GM23338 (cell line): ENCODE measurements around the gene EFHD2. TPM values are rescaled to one million over a fixed set of nuclear protein-coding genes. Genes with fewer than 3 reads are reported as not detected.

ENCODE experiments used
- ATAC-seq: fragments of 200-7000 bp; cut with Tn5 transposase; 3 replicates; pipeline ENCODE4 v1.9.1; 2020
- DNase-seq: peaks from one replicate; pipeline ENCODE4 v3.0.0-alpha.2; 2015; ENCODE audit warnings: low spot score
- H2AFZ ChIP-seq: fragments of 200-600 bp; sonication (generic); 2 replicates; pipeline ENCODE4 v1.8.0; 2016; ENCODE audit warnings: antibody characterized with exemption, mild to moderate bottlenecking, moderate library complexity
- H3F3A ChIP-seq: fragments of 200-600 bp; sonication (generic); replicated peaks from 2 replicates; pipeline ENCODE4 v1.8.0; 2017; ENCODE audit warnings: antibody characterized with exemption, mixed run types, low read depth
- H3K27ac ChIP-seq: fragments of 200-600 bp; sonication (generic); 2 replicates; pipeline ENCODE4 v1.6.1; 2016; ENCODE audit warnings: low read depth
- H3K27me3 ChIP-seq: fragments of 200-600 bp; sonication (generic); 2 replicates; pipeline ENCODE4 v1.8.0; 2016; ENCODE audit warnings: mild to moderate bottlenecking, mixed run types, moderate library complexity; ENCODE audit not compliant: insufficient read depth
- H3K36me3 ChIP-seq: fragments of 200-600 bp; sonication (generic); 2 replicates; pipeline ENCODE4 v1.8.0; 2016; ENCODE audit warnings: mild to moderate bottlenecking; ENCODE audit not compliant: insufficient read depth
- H3K4me1 ChIP-seq: fragments of 200-600 bp; sonication (generic); 2 replicates; pipeline ENCODE4 v1.8.0; 2016; ENCODE audit warnings: mild to moderate bottlenecking, moderate library complexity; ENCODE audit not compliant: insufficient read depth
- H3K4me2 ChIP-seq: fragments of 200-600 bp; sonication (generic); 2 replicates; pipeline ENCODE4 v1.7.1; 2017; ENCODE audit warnings: mixed run types
- H3K4me3 ChIP-seq: fragments of 200-600 bp; sonication (generic); 2 replicates; pipeline ENCODE4 v1.6.1; 2016; ENCODE audit warnings: mixed run types
- H3K79me2 ChIP-seq: fragments of 200-600 bp; sonication (generic); replicated peaks from 2 replicates; pipeline ENCODE4 v1.8.0; 2017; ENCODE audit warnings: mild to moderate bottlenecking; ENCODE audit not compliant: insufficient read depth
- H3K9me2 ChIP-seq: fragments of 200-600 bp; sonication (generic); 2 replicates; pipeline ENCODE4 v1.8.0; 2017; ENCODE audit not compliant: insufficient read depth
- H4K20me1 ChIP-seq: fragments of 200-600 bp; sonication (generic); replicated peaks from 2 replicates; pipeline ENCODE4 v1.8.0; 2017; ENCODE audit warnings: mild to moderate bottlenecking; ENCODE audit not compliant: insufficient read depth
- H3K27ac Mint-ChIP-seq: 2 replicates; pipeline ENCODE4 v1.8.0; 2020; ENCODE audit warnings: inconsistent platforms, mild to moderate bottlenecking, moderate library complexity, mixed read lengths
- H3K27me3 Mint-ChIP-seq: 3 replicates; pipeline ENCODE4 v1.8.0; 2022; ENCODE audit warnings: low read depth, mild to moderate bottlenecking, moderate library complexity, mixed read lengths, inconsistent platforms; ENCODE audit not compliant: insufficient read depth, poor library complexity
- H3K36me3 Mint-ChIP-seq: 3 replicates; pipeline ENCODE4 v1.8.0; 2021; ENCODE audit warnings: low read depth, mild to moderate bottlenecking, inconsistent platforms, moderate library complexity, mixed read lengths
- H3K4me1 Mint-ChIP-seq: 3 replicates; pipeline ENCODE4 v1.8.0; 2020; ENCODE audit warnings: mild to moderate bottlenecking, inconsistent platforms, mixed read lengths
- H3K4me3 Mint-ChIP-seq: 3 replicates; pipeline ENCODE4 v1.8.0; 2021; ENCODE audit warnings: moderate library complexity, mild to moderate bottlenecking, inconsistent platforms, mixed read lengths
- H3K9me3 Mint-ChIP-seq: 3 replicates; pipeline ENCODE4 v1.8.0; 2020; ENCODE audit warnings: moderate library complexity, mild to moderate bottlenecking, inconsistent platforms, mixed read lengths
- CREB1 ChIP-seq: fragments of 250-450 bp; sonication (Bioruptor Pico); IDR thresholded peaks from 2 replicates; pipeline ENCODE4 v1.5.0; 2020; ENCODE audit warnings: low read depth, mild to moderate bottlenecking, moderate library complexity
- EZH2 ChIP-seq: fragments of 200-600 bp; sonication (generic); IDR thresholded peaks from one replicate; pipeline ENCODE4 v1.8.0; 2017; ENCODE audit warnings: antibody characterized with exemption, mild to moderate bottlenecking, low read depth; ENCODE audit not compliant: unreplicated experiment
- EZH2phosphoT487 ChIP-seq: fragments of 200-600 bp; sonication (generic); IDR thresholded peaks from one replicate; pipeline ENCODE4 v1.8.1; 2018; ENCODE audit warnings: antibody characterized with exemption; ENCODE audit not compliant: unreplicated experiment
- JUNB ChIP-seq: IDR thresholded peaks from one replicate; pipeline ENCODE4 v1.6.1; 2016; ENCODE audit warnings: antibody characterized with exemption; ENCODE audit not compliant: unreplicated experiment
- NANOG ChIP-seq: IDR thresholded peaks from 2 replicates; pipeline ENCODE4 v1.6.1; 2016; ENCODE audit warnings: antibody characterized with exemption, borderline replicate concordance
- POLR2AphosphoS5 ChIP-seq: IDR thresholded peaks from 2 replicates; pipeline ENCODE4 v1.6.1; 2016; ENCODE audit warnings: antibody characterized with exemption, low read depth
- STAT1 ChIP-seq: IDR thresholded peaks from one replicate; pipeline ENCODE4 v1.6.1; 2016; ENCODE audit warnings: antibody characterized with exemption; ENCODE audit not compliant: unreplicated experiment
- ZNF114 ChIP-seq: fragments of 250-450 bp; sonication (Bioruptor Pico); IDR thresholded peaks from 2 replicates; pipeline ENCODE4 v1.5.0; 2020; ENCODE audit warnings: mild to moderate bottlenecking, moderate library complexity
- ZNF331 ChIP-seq: fragments of 250-450 bp; sonication (Bioruptor Pico); IDR thresholded peaks from 2 replicates; pipeline ENCODE4 v1.5.0; 2020; ENCODE audit warnings: low read depth, mild to moderate bottlenecking, moderate library complexity
- polyA plus RNA-seq: library from polyadenylated mRNA; unstranded; fragments of >200 nt; fragmentation: Nextera tagmentation; extraction: Ambion mirVana; gene quantifications from 2 replicates; pipeline ENCODE4 v1.2.1, GENCODE V29; 2016
- total RNA-seq: library from RNA; depleted of rRNA; stranded (reverse); fragments of >200 nt; shearing (Covaris generic); gene quantifications from 2 replicates; pipeline ENCODE4 v1.2.3, GENCODE V29; 2014
- TF ChIP-seq, protein P1 (sequence below), 2 experiments: fragments of 200-600 bp in 1 of 2; sonication (generic) in 1 of 2; conservative IDR thresholded peaks; 2 replicates each; pipeline versions ENCODE4 v1.5.1 to v1.6.1; 2016 to 2017; ENCODE audit warnings: antibody characterized with exemption in 2 of 2, low read depth in 2 of 2, mild to moderate bottlenecking in 2 of 2, moderate library complexity in 1 of 2
- TF ChIP-seq, protein P2 (sequence below): fragments of 250-450 bp; sonication (Bioruptor Pico); IDR thresholded peaks from 2 replicates; pipeline ENCODE4 v1.5.0; 2020; ENCODE audit warnings: mild to moderate bottlenecking, moderate library complexity
- TF ChIP-seq, protein P3 (sequence below): IDR thresholded peaks from one replicate; pipeline ENCODE4 v1.6.1; 2018; ENCODE audit warnings: antibody characterized with exemption; ENCODE audit not compliant: unreplicated experiment
- TF ChIP-seq, protein P4 (sequence below): IDR thresholded peaks from 2 replicates; pipeline ENCODE4 v1.6.1; 2016; ENCODE audit warnings: antibody characterized with exemption

EFHD2 gene
- total and polyA plus RNA-seq, 2 experiments from 2014 or later: 22.8 to 23.7 TPM

DNA sequence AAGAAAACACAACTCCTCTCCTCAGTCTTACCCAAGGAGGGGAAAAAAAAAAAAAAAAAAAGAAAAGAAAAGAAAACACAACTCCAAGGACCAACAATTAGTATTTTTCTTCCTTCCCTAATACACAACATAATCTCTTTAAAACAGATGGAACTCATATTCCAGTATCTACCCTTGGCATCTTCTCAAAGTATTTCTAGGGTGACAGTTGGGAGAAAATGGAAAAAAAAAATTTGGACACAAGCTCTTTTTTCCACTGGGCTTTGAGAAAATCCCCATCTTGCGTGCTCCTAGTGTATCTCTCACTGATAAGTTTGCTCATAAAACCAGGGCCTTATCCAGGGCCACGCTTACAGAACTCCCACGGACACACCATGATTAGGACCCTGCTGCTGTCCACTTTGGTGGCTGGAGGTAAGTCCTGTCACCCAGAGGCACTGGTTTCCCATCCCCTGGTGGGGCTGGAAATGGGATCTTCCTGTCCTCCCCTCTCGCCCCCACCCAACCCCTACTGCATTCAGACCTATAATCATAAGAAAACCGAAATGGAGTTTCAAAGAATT lies 66.1 kb downstream of the EFHD2 start, which contains the start of gene CELA2B:
TSS of gene CELA2B (plus strand) at position 353 of the 563 bp plus-strand sequence. CDS start at position 375, 22 bp downstream.
- Mint-ChIP-seq H3K36me3 (no peaks in the 10 kb centered on the region), H3K4me3 (no peak within 1 kb of the TSS), H3K9me3 (no peaks in the 10 kb centered on the region), H3K27me3 (peaks cover 1% of the 10 kb centered on the region), H3K27ac (no peak within 1 kb of the TSS), H3K4me1 (no peaks in the 10 kb centered on the region)
- Histone ChIP-seq H3K27ac (no peak within 1 kb of the TSS), H3K79me2 (no peaks in the 10 kb centered on the region), H2AFZ (no peak within 1 kb of the TSS), H3F3A (no peaks in the 10 kb centered on the region), H3K4me1 (no peaks in the 10 kb centered on the region), H3K27me3 (no peaks in the 10 kb centered on the region), H4K20me1 (no peaks in the 10 kb centered on the region), H3K9me2 (no peaks in the 10 kb centered on the region), H3K4me2 (no peak within 1 kb of the TSS), H3K4me3 (no peak within 1 kb of the TSS), H3K36me3 (no peaks in the 10 kb centered on the region)
- TF ChIP-seq, protein P1, sequence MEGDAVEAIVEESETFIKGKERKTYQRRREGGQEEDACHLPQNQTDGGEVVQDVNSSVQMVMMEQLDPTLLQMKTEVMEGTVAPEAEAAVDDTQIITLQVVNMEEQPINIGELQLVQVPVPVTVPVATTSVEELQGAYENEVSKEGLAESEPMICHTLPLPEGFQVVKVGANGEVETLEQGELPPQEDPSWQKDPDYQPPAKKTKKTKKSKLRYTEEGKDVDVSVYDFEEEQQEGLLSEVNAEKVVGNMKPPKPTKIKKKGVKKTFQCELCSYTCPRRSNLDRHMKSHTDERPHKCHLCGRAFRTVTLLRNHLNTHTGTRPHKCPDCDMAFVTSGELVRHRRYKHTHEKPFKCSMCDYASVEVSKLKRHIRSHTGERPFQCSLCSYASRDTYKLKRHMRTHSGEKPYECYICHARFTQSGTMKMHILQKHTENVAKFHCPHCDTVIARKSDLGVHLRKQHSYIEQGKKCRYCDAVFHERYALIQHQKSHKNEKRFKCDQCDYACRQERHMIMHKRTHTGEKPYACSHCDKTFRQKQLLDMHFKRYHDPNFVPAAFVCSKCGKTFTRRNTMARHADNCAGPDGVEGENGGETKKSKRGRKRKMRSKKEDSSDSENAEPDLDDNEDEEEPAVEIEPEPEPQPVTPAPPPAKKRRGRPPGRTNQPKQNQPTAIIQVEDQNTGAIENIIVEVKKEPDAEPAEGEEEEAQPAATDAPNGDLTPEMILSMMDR (conservative IDR thresholded peaks at IDR 0.05; ENCODE audit: low read depth in 2 of 2): no peak
- TF ChIP-seq EZH2 (no peak), ZNF114 (no peak), EZH2phosphoT487 (no peak), JUNB (no peak), STAT1 (no peak), ZNF331 (no peak), CREB1 (no peak), NANOG (no peak), POLR2AphosphoS5 (no peak)
- TF ChIP-seq, protein P2, sequence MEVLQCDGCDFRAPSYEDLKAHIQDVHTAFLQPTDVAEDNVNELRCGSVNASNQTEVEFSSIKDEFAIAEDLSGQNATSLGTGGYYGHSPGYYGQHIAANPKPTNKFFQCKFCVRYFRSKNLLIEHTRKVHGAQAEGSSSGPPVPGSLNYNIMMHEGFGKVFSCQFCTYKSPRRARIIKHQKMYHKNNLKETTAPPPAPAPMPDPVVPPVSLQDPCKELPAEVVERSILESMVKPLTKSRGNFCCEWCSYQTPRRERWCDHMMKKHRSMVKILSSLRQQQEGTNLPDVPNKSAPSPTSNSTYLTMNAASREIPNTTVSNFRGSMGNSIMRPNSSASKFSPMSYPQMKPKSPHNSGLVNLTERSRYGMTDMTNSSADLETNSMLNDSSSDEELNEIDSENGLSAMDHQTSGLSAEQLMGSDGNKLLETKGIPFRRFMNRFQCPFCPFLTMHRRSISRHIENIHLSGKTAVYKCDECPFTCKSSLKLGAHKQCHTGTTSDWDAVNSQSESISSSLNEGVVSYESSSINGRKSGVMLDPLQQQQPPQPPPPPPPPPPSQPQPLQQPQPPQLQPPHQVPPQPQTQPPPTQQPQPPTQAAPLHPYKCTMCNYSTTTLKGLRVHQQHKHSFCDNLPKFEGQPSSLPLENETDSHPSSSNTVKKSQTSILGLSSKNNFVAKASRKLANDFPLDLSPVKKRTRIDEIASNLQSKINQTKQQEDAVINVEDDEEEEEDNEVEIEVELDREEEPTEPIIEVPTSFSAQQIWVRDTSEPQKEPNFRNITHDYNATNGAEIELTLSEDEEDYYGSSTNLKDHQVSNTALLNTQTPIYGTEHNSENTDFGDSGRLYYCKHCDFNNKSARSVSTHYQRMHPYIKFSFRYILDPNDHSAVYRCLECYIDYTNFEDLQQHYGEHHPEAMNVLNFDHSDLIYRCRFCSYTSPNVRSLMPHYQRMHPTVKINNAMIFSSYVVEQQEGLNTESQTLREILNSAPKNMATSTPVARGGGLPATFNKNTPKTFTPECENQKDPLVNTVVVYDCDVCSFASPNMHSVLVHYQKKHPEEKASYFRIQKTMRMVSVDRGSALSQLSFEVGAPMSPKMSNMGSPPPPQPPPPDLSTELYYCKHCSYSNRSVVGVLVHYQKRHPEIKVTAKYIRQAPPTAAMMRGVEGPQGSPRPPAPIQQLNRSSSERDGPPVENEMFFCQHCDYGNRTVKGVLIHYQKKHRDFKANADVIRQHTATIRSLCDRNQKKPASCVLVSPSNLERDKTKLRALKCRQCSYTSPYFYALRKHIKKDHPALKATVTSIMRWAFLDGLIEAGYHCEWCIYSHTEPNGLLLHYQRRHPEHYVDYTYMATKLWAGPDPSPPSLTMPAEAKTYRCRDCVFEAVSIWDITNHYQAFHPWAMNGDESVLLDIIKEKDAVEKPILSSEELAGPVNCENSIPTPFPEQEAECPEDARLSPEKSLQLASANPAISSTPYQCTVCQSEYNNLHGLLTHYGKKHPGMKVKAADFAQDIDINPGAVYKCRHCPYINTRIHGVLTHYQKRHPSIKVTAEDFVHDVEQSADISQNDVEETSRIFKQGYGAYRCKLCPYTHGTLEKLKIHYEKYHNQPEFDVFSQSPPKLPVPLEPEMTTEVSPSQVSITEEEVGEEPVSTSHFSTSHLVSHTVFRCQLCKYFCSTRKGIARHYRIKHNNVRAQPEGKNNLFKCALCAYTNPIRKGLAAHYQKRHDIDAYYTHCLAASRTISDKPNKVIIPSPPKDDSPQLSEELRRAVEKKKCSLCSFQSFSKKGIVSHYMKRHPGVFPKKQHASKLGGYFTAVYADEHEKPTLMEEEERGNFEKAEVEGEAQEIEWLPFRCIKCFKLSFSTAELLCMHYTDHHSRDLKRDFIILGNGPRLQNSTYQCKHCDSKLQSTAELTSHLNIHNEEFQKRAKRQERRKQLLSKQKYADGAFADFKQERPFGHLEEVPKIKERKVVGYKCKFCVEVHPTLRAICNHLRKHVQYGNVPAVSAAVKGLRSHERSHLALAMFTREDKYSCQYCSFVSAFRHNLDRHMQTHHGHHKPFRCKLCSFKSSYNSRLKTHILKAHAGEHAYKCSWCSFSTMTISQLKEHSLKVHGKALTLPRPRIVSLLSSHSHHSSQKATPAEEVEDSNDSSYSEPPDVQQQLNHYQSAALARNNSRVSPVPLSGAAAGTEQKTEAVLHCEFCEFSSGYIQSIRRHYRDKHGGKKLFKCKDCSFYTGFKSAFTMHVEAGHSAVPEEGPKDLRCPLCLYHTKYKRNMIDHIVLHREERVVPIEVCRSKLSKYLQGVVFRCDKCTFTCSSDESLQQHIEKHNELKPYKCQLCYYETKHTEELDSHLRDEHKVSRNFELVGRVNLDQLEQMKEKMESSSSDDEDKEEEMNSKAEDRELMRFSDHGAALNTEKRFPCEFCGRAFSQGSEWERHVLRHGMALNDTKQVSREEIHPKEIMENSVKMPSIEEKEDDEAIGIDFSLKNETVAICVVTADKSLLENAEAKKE (CRISPR knock-in tag): no peak
- TF ChIP-seq, protein P3, sequence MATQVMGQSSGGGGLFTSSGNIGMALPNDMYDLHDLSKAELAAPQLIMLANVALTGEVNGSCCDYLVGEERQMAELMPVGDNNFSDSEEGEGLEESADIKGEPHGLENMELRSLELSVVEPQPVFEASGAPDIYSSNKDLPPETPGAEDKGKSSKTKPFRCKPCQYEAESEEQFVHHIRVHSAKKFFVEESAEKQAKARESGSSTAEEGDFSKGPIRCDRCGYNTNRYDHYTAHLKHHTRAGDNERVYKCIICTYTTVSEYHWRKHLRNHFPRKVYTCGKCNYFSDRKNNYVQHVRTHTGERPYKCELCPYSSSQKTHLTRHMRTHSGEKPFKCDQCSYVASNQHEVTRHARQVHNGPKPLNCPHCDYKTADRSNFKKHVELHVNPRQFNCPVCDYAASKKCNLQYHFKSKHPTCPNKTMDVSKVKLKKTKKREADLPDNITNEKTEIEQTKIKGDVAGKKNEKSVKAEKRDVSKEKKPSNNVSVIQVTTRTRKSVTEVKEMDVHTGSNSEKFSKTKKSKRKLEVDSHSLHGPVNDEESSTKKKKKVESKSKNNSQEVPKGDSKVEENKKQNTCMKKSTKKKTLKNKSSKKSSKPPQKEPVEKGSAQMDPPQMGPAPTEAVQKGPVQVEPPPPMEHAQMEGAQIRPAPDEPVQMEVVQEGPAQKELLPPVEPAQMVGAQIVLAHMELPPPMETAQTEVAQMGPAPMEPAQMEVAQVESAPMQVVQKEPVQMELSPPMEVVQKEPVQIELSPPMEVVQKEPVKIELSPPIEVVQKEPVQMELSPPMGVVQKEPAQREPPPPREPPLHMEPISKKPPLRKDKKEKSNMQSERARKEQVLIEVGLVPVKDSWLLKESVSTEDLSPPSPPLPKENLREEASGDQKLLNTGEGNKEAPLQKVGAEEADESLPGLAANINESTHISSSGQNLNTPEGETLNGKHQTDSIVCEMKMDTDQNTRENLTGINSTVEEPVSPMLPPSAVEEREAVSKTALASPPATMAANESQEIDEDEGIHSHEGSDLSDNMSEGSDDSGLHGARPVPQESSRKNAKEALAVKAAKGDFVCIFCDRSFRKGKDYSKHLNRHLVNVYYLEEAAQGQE: no peak
- TF ChIP-seq, protein P4, sequence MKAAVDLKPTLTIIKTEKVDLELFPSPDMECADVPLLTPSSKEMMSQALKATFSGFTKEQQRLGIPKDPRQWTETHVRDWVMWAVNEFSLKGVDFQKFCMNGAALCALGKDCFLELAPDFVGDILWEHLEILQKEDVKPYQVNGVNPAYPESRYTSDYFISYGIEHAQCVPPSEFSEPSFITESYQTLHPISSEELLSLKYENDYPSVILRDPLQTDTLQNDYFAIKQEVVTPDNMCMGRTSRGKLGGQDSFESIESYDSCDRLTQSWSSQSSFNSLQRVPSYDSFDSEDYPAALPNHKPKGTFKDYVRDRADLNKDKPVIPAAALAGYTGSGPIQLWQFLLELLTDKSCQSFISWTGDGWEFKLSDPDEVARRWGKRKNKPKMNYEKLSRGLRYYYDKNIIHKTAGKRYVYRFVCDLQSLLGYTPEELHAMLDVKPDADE: no peak
- no peak for DNase-seq
- no peak for ATAC-seq
